Activated CD4-positive, CD25-positive, alpha-beta regulatory T cell treated with anti-CD3 and anti-CD28 coated beads, Interleukin-2, amount 50 U/mL, for 16 hours (primary cell): ENCODE results near the gene DGKD.

ENCODE experiments used
- DNase-seq: peaks from one replicate; pipeline ENCODE4 v3.0.0-alpha.2; 2020; ENCODE audit warnings: low read depth, low spot score

Gene DGKD

DNA sequence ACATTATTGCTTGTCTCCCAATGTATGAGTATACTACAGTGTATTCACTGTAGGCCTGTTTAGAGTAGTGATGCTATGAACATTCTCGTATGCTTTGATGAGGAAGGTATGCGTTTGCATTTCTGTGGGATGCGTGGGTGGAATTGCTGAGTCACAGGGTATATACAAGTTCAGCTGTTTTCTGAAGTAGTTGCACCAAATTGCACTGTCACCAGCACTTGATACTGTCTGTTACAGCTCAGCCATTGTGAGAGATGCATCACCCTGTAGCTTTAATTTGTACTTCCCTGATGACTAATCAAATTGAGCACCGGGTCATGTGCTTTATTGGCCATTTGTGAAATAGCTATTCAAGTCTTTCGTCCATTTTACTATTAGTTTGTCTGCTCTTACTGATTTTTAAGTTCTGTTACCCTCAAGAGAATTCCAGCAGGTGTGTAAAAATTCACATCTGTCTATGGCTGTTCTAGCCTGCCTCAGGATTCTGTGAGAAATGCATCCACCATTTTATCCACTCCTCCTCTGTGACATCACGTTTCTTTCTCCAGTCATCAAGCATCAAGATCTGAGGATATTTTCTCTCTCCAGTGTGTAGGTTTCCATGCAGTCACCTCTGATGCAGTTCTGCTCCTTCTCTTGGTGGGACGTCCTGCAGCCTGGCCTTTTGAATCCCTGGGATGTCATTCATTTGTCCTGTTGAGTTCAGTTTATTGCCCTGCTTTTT, 72.5 kb downstream of the DGKD start:
- peak; percentile 32 for DNase-seq

DNA sequence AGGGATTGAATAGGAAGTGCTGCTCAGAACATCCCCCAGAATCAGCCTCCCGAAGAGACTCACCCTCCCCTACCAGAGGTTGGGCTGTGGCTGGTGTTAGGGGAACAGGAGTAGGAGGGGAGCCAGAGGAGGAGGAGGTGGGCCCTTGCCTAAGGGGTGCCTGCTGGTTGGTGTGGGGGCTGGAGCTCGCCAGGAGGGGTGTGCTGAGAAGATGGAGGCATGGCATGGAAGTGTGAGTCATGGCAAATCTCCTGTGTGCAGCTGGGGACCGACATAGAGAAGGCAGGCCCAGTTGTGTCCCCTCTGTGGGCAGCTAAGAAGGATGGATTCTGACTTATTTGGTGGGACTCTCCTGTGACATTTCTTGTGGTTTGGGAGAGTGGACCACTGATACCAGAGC, 73.7 kb downstream of the DGKD start:
- no peak for DNase-seq

DNA sequence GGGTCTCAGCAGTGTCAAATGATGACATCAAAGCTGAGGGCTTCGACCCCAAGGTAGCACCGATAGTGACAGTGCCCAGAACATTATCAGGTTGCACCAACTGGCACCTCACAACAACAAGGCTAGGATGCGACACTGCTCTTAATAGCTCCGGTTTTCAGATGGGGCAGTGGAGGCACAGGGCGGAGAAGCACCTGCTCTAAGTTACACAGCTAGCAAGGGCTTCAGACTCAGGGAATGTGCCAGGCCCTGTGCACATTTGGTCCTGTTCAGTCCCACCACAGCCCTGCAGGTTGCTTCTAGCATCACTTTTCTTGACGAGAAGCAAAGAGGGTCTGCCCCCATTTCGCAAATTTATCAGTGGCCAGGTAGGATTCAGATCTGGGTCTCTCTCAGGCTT, 74.1 kb downstream of the DGKD start:
- DNase-seq, result no peak

DNA sequence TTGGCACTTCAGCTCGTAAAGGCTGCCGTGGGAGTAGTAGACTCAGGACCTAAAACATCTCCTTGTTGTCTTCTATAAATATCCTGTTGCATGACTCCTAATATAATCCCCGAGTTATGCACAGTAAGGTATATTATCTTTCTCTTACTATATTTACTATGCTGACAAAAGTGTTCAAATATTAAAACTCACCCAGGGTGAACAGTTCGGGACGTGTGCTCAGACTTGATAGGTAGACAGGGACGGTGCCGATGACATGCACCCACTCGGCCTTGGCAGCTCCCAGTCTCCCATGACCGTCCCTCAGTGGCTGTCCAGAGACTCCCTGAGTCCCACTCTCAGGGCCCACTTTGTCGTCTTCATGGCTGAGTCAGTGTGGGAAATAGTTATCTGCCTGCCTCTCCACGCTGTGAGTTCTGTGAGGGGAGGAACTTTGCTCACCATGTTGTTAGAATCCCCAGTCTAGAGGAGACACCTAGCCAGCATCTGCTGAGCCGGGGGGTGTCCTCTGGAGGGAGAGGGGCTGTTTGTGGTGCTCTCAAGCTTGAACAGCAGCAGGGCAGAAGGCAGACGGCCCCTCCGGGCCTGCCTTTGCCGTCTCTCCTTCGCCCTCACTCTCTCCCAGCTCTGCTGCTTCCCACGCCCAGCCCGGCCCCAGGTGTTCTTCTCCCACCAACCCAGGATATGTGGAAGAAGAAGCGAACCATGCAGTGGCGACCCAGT, 75.0 kb downstream of the DGKD start:
- no peak for DNase-seq

DNA sequence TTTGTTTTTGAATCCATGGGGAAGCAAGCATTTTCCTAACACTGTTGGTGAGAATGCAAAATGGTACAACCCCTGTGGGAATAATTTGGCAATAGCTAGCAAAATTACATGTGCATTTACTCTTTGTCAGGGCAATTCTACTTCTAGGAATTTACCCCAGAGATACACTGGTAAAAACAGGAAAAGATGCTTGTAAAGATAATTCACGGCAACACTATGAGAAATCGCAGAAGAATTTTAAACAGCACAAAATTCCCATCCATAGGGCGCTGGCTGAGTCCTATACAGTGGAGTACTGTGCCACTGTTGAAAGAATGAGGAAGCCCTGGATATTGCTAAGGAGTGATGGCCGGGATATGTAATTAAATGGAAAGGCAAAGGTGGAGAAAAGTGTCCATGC, 75.8 kb downstream of the DGKD start:
- no peak for DNase-seq

DNA sequence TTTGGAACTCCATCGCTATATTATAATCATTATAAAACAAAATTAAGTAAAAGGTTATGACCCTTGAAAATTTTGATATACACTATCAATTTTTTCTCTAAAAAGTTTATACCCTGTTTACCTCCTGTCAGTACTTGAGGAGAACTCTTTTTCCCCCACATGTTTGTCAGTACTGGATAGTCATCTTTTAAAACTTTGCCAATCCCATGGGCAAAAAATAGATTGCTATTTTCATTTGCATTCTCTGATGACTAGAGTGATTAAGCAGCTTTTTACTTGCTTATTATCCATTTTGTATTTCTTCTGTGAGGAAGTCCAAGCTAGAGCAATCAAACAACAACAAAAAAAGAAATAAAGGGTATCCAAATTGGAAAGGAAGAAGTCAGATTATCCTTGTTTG, 76.4 kb downstream of the DGKD start:
- DNase-seq, result no peak

DNA sequence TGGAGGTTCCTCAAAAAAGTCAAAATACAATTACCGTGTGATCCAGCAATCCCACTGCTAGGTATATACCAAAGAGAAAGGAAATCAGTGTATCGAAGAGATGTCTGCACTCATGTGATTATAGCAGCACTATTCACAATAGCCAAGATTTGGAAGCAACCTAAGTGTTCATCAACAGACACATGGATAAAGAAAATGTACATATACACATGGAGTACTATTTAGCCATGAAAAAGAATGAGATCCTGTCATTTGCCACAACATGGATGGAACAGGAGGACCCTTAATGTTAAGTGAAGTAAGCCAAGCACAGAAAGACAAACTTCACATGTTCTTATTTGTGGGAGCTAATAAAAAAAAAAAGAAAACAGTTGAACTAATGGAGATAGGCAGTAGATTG, 78.7 kb downstream of the DGKD start:
- DNase-seq, result no peak

DNA sequence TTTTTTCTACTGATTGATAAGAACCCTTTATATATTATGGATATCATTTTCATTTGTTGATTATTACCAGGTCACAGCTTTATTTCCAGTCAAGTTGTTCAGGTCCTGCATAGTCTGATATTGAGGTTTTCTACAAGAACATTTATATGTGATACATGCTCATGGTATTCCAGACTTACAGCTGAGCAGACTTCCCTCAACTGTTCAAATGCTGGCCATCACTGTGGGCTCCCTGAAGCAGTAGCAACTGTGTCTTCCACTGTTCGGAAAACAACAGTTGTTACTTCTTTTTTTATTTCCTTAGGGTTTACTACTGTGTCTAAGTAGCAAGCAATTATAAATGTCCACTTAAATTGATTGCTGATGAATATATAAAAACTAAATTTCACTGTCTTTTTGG, 79.5 kb downstream of the DGKD start:
- DNase-seq, result no peak

DNA sequence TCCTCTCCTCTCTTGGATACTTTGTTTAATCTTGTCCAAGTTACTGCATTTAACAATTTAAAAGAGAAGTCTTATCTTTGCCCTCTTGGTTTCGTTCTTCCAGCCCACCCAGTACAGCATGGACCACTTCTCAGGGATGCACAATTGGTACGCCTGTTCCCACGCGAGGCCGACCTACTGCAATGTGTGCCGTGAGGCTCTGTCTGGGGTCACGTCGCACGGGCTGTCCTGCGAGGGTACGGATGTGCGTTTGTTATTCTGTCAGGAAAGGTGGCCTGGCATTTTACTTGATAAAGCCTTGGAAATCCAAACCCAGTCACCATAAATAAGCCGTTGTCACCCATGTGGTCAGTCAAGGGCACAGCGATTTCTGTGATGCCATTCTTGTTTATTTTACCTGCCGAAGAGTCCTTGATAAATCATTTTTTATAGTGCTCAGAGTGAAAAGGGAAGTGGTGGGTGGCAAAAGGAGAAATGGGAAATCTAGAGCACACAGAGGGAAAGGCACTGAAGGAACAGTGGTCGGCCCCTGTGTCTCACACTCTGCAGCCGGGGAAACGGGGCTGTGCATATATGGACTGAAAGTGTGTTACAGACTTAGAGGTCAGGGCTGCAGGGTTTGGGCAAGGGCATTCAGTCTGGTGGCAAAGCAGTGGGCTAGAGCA, 80.5 kb downstream of the DGKD start:
- no peak for DNase-seq

DNA sequence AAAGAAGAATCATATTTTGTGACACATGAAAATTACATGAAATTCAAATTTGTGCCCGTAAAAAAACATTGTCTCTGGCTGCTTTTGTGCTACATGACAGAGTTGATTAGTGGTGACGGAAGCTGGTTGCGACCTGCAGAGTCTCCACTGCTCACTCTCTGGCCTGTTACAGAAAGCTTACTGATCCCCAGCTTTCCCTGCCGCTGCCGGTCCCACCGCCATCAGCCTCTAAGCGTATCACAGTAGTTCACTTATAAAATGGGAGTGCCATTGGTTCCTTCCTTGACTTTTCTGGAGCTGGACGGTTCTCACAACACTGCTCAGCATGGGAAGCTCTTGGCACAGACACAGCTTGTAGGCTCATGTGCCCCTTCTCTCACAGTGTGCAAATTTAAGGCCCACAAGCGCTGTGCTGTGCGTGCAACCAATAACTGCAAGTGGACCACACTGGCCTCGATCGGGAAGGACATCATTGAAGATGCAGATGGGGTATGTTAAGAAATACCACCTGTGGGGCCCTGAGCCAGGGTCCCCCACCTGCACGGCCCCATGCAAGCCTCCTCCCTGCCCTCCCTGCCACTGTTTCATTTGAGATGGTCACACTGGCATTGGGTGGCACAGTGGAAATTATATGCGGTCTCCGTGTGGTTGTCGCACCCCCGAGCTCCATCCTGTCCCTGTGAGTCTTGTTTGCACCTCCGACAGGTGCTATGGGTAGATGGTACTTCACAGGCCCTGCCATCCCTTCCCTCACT, 81.3 kb downstream of the DGKD start:
- no peak for DNase-seq

DNA sequence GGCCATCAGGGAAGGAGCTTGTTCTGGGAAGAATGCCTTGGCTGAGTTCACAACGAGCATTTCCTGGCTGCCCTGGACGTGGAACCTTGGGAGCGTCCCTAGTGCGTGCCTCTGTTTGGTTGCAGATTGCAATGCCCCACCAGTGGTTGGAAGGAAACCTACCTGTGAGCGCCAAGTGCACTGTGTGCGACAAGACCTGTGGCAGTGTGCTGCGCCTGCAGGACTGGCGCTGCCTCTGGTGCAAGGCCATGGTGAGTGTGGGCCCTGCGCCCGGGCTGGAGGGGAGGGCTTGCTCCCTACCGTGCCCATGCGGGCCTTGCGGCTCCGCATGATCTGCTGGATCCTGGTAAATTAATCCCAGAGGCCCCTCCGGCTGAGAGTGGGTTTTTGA, 81.9 kb downstream of the DGKD start:
- no peak for DNase-seq

DNA sequence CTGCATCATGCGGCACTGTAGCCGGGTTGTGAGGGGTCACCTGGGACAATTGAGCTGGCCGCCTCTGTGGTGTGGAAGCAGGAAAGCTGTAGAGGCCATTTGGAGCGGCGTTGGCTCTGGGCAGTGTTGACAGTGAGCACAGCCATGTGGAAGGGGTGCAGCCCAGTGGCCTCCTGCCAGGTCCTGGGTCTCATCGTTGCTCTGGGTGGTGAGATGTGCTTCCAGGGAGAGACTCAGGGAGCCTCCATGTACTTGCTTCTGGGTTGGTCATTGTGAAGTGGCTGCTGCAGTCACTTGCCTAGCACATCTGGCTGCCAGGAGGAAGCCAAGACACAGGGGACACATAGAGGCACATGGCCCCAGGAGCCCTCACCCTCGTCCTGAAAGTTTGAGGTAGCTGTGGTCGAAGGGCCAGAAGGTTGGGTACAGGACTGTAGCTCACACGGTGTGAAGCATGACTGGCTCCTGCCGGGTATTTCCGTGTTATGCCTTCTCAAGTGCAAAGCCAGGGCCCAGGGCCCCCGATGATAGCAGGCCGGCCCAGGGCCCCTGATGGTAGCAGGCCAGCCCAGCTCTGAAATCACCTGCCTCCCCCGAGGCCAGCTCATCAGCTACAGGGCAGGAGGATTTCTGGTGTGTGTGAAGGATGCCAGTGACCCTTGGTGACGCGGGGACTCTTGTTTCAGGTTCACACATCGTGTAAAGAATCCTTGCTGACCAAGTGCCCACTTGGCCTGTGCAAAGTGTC, 82.6 kb downstream of the DGKD start:
- DNase-seq, result no peak

DNA sequence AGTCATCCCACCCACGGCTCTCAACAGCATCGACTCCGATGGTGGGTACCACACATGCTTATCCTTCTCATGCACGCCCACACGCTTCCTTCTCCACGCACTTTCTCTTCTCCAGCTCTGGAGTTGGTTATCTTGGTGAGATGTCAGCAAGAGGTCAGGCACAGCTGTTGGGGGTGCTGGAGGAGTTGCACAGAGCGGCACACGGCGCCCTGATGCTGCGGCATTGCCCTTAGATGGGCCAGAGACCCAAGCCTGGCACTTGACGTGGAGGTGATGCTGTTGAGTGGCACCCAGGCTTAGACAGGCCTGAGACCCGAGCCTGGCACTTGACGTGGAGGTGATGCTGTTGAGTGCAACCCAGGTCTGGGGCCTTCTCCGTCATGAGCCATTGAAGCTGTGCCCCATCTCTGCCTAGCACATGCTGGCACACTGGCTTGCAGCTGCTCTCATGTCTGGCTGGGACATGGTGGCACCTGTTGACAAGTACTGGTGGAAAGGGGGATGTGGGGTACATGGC, 83.2 kb downstream of the DGKD start:
- no peak for DNase-seq

DNA sequence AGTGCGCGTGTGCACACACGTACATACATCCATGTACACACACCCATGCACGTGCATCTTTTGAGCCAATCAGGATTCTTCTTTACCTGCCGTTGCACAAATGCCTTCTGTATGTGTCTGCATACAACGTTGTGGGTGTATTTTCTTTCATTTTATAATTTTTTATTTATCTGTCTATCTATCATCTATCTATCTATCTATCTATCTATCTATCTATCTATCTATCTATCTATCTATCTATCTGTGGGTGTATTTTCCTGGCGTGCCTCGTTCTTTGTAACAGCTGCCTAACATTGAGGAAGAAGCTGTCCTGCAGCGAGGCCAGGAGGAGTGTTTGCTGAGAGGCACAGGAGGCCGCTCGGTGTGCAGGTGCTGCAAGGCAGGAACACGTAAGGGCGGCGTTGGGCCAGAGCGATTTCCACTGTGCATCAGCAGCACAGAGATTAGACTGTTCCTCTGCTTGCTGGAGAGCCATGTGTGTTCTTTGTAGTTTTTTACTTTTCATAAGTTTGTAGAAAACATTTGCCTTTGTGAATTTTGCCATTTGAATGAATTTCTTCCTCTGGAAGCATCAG, 84.4 kb downstream of the DGKD start:
- no peak for DNase-seq

DNA sequence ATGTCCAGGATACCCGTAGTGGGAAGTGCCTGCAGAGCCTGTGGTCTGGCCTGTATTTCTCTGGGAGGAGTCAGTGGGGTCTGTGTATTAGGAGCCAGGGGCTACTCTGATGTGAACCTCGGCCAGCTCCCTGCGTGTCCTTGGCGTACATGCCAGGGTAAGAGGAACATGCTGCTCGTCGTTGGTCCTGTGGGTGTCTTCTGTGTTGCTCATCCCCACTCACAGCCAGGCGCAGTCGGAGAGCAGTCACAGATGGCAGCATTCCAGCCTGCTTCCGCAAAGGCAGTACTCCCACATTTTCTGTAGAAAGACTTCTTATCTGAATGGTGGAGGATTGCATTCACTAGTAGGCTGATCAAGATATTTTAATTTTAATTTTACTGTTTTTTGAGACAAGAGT, 84.9 kb downstream of the DGKD start:
- no peak for DNase-seq

DNA sequence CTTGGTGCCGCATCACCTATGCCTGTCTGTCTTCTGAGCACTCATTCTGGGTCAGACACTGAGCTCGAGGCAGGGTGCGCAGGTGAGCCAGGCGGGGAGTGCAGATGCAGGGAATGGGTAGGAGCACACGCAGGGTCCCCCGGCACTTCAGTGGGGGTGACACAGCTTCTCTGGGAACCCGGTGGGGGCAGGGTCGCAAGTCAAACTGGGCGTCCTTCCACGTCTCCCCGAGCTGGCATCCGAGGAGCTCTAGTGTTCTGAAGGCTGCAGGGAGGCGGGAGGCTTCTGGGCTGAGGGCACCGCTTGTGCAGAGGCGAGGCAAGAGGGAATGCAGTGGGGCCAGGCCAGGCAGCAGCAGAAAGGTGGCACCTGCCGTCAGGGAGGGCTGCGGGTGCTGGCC, 86.0 kb downstream of the DGKD start:
- no peak for DNase-seq

DNA sequence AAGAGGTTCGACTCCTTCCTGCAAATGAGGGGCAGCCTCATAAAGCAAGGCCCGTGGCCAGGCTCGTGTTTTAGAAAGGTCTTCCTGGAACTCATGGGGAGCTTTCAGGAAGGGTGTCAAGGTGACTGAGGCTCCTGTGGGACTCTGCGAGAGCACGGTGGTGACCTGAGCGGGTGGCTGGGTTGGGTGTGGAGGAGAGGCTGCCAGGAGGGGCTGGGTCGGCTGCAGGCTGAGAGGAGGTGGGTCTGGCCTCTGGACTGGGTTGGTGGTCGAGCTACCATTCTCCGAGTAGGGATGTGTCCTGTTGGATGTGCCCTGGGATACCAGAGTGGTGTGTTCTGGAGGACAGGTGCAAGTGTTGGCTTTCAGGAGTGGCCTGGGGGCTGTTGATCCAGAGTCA, 86.4 kb downstream of the DGKD start:
- DNase-seq, result no peak

DNA sequence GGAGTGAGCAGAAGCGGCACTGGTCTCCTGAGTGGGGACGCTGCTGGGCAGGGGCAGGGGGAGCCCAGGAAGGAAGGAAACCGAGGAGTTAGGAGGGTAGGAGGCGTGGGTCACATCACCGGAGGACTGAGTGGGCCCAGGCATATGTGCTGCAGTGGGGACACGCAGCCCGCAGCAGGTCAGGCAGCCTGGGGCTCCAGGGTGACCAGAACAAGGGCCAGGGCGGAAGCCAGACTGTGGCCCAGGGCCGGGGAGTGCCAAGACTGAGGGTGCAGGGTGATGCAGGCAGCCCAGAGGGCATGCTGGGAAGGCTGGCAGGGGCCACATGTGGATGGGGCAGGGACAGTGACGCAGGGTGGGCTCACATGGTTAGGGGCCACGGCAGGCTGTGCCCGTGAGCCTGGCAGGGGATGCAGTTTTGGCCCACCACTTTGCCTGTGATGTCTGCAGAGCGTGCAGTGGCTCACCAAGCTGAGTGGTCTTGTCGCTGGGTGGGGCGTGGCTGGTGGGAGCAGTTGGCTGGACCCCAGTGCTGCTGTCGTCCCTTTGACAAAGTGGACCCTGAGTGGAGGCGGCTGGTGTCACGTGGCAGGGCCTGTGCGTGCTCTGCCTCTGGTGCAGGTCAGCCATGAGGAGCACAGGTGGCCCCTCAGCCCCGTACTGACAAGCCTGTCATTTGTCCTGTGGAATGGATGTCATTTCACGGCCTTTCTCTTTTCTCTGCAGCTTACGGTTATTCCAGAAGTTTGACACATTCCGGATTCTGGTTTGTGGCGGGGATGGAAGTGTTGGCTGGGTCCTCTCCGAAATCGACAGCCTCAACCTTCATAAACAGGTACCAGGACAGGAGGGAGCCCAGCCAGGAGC, 87.1 kb downstream of the DGKD start:
- DNase-seq, result no peak

DNA sequence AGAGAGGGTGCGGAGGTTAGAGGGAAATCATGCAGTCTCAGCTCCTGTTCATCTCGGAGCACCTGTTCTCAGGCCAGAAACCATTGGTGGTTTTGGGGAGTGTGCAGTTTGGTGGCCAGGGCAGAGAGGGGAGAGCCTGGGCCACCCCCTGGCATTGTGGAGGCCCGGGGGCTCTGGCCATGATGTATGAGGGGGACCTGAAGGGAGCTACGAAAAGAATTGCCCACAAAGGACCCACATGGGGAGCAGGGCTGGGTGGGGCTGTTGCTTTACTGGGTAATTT, 87.7 kb downstream of the DGKD start:
- DNase-seq, result no peak

DNA sequence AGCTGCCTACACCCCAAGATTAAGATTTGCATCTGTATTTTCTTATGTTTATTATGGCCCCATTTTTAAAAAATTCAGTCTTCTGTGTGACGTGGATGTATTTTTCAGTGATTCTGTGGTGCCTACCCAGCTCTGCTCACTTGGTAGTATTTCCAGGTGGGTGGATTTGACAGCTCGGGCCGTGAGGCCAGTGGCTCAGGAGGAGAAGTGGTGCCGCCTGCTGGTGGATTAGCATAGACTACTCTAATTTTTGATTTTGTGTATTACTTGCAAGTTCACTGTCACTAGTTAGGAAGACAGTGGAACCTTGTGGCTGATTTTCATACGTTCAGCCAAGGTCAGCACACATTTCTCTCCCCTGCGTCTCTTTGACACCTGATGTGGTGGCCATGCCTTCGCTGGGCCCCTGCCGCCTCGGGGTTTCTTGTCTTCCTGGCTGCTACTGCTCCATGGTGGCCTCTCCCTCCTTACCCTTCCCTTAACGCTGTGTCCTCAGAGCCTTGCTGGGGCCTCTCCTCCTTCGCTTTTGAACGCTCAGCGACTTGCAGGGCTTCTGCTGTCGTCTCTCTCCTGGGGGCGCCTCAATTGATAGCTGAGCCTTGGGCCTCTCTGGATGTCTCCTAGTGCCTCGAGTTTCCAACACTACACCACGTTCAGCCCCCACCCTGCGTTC, 89.4 kb downstream of the DGKD start:
- DNase-seq, result peak; percentile 62
